ENCODE results near the gene ROMO1. TPM values are rescaled to one million over a fixed set of nuclear protein-coding genes. Genes with fewer than 3 reads are reported as not detected.
"Not testable (repeated sequence)": the region's sequence is repeated elsewhere in the genome, so short reads cannot be mapped to it uniquely, and the experiment has no call there.

ROMO1 gene
- total RNA-seq, 1 donor from 2014 or later, result 248 TPM

- H3K36me3 ChIP-seq, result peaks cover 0 to 44% of the 10 kb centered on the region in 2 donors
- peak in 1 of 2 donors; percentile 40 for DNase-seq (ENCODE audit: extremely low spot score in 2 of 2)
- no peaks in the 10 kb centered on the region for H3K27me3 ChIP-seq
These were observed 24.3 kb upstream of the ROMO1 start for GRCh38 chr20:35674921-35675320.

GRCh38 chr20:35680452-35681183, 18.6 kb upstream of the ROMO1 start:
- Histone ChIP-seq H3K27me3 (no peaks in the 10 kb centered on the region), H3K9me3 (no peaks in the 10 kb centered on the region), H3K4me3 (no peak overlapping the region), H3K4me1 (no peaks in the 10 kb centered on the region), H3K27ac (no peak overlapping the region), H3K36me3 (peaks cover 0 to 20% of the 10 kb centered on the region in 2 donors)
- TF ChIP-seq POLR2A (IDR thresholded peaks at IDR 0.05), result no peak
- no peak for TF ChIP-seq CTCF (IDR thresholded peaks at IDR 0.05)
- no peak for TF ChIP-seq POLR2AphosphoS5 (IDR thresholded peaks at IDR 0.05; ENCODE audit: insufficient read depth in 1 of 2, low read depth in 1 of 2)
- intact Hi-C loops (cut with DNase I), result no loop called here
- peak in 1 of 2 donors; percentile 22 for DNase-seq (ENCODE audit: extremely low spot score in 2 of 2)

More at GRCh38 chr20:35674921-35675320, 24.3 kb upstream of the ROMO1 start:
- intact Hi-C loops (cut with DNase I), result no loop called here
- H3K9me3 ChIP-seq, result no peaks in the 10 kb centered on the region
- no peak overlapping the region for H3K27ac ChIP-seq
- TF ChIP-seq CTCF (IDR thresholded peaks at IDR 0.05), result no peak
- no peak for TF ChIP-seq POLR2AphosphoS5 (IDR thresholded peaks at IDR 0.05; ENCODE audit: insufficient read depth in 1 of 2, low read depth in 1 of 2)
- no peak for TF ChIP-seq POLR2A (IDR thresholded peaks at IDR 0.05)
- H3K4me1 ChIP-seq, result no peaks in the 10 kb centered on the region
- H3K4me3 ChIP-seq, result no peak overlapping the region

GRCh38 chr20:35681960-35682359, 17.2 kb upstream of the ROMO1 start:
- intact Hi-C loops (cut with DNase I), result no loop called here
- H3K4me3 ChIP-seq, result no peak overlapping the region
- TF ChIP-seq POLR2A (IDR thresholded peaks at IDR 0.05) (no peak), CTCF (IDR thresholded peaks at IDR 0.05) (no peak), POLR2AphosphoS5 (IDR thresholded peaks at IDR 0.05; ENCODE audit: insufficient read depth in 1 of 2, low read depth in 1 of 2) (no peak)
- no peak overlapping the region for H3K27ac ChIP-seq
- H3K27me3 ChIP-seq, result no peaks in the 10 kb centered on the region
- no peaks in the 10 kb centered on the region for H3K9me3 ChIP-seq
- H3K36me3 ChIP-seq, result peaks cover 0 to 22% of the 10 kb centered on the region in 2 donors
- no peak for DNase-seq (ENCODE audit: extremely low spot score in 2 of 2)
- H3K4me1 ChIP-seq, result no peaks in the 10 kb centered on the region

DNA sequence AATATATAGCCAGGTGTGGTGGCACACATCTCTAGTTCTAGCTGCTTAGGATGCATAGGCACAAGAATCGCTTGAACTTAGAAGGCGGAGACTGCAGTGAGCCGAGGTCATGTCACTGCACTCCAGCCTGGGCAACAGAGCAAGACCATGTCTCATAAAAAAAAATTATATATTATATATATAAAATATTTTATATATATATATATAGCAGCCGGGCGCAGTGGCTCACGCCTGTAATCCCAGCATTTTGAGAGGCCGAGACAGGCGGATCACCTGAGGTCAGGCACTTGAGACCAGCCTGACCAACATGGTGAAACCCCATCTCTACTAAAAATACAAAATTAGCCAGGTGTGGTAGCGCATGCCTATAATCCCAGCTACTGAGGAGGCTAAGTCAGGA, 13.8 kb upstream of the ROMO1 start:
- H3K4me3 ChIP-seq; intact Hi-C loops (cut with DNase I); DNase-seq (ENCODE audit: extremely low spot score in 2 of 2); H3K9me3 ChIP-seq; H3K27ac ChIP-seq; H3K27me3 ChIP-seq; H3K4me1 ChIP-seq: not testable (repeated sequence)
- H3K36me3 ChIP-seq, result peaks cover 0 to 51% of the 10 kb centered on the region in 2 donors

GRCh38 chr20:35686872-35687271, 12.3 kb upstream of the ROMO1 start:
- H3K4me3 ChIP-seq; H3K9me3 ChIP-seq; DNase-seq (ENCODE audit: extremely low spot score in 2 of 2); H3K27ac ChIP-seq; intact Hi-C loops (cut with DNase I); H3K27me3 ChIP-seq; H3K4me1 ChIP-seq: not testable (repeated sequence)
- peaks cover 0 to 54% of the 10 kb centered on the region in 2 donors for H3K36me3 ChIP-seq

GRCh38 chr20:35690265-35690664, 8.9 kb upstream of the ROMO1 start:
- Histone ChIP-seq H3K4me1 (no peaks in the 10 kb centered on the region), H3K4me3 (no peak overlapping the region), H3K9me3 (no peaks in the 10 kb centered on the region), H3K27ac (no peak overlapping the region), H3K27me3 (no peaks in the 10 kb centered on the region), H3K36me3 (peaks cover 0 to 65% of the 10 kb centered on the region in 2 donors)
- no peak for DNase-seq (ENCODE audit: extremely low spot score in 2 of 2)
- no peak for TF ChIP-seq CTCF (IDR thresholded peaks at IDR 0.05)
- no peak for TF ChIP-seq POLR2A (IDR thresholded peaks at IDR 0.05)
- TF ChIP-seq POLR2AphosphoS5 (IDR thresholded peaks at IDR 0.05; ENCODE audit: insufficient read depth in 1 of 2, low read depth in 1 of 2), result no peak
- intact Hi-C loops (cut with DNase I), result no loop called here

Measured in vagina (tissue), 2 donors.